A549 (cell line): ENCODE data around the gene DGAT2. TPM values are rescaled to one million over a fixed set of nuclear protein-coding genes. Genes with fewer than 3 reads are reported as not detected.

Experiments used
- ATAC-seq, 2 experiments: fragments of 200-7000 bp in 1 of 2; fragments of >200 bp in 1 of 2; cut with Nextera tagmentation in 1 of 2; cut with Tn5 transposase in 1 of 2; 3 replicates each; pipeline versions ENCODE4 v1.8.0 to v1.9.1; 2018 to 2020; ENCODE audit warnings: mild to moderate bottlenecking in 1 of 2, moderate library complexity in 1 of 2
- CTCF ChIA-PET: fragments of 300-600 bp; sonication (Branson Sonifier 250); formaldehyde crosslinking; extraction: SDS; loops from one replicate; lab custom pipeline; 2021; ENCODE audit warnings: antibody characterized with exemption, inconsistent platforms; lab: Yijun Ruan, JAX
- POLR2A ChIA-PET: fragments of 350-600 bp; formaldehyde crosslinking; extraction: SDS; loops from one replicate; lab custom pipeline; 2021; ENCODE audit warnings: antibody characterized with exemption, inconsistent platforms; lab: Yijun Ruan, JAX
- DNase-seq, 2 experiments: peaks; one replicate each; pipeline versions ENCODE4 v3.0.0 to v3.0.0-alpha.2; 2011 to 2016; ENCODE audit warnings: low read depth in 1 of 2, low spot score in 1 of 2
- FAIRE-seq: peaks from 2 replicates; lab custom pipeline; 2011; peaks lifted over from hg19 to GRCh38; lab: Jason Lieb, UNC
- H3K27ac ChIP-seq, 2 experiments: fragments of >200 bp; sonication (Bioruptor Twin); formaldehyde crosslinking; 3 replicates each; pipeline ENCODE4 v1.5.1; 2016 to 2017
- H3K4me1 ChIP-seq: fragments of >200 bp; sonication (Bioruptor Twin); formaldehyde crosslinking; 3 replicates; pipeline ENCODE4 v1.6.1; 2016
- H3K4me2 ChIP-seq: fragments of >200 bp; sonication (Bioruptor Twin); formaldehyde crosslinking; 3 replicates; pipeline ENCODE4 v1.6.1; 2016
- H3K4me3 ChIP-seq: fragments of >200 bp; sonication (Bioruptor Twin); formaldehyde crosslinking; 3 replicates; pipeline ENCODE4 v1.5.1; 2016
- H3K9me3 ChIP-seq: fragments of >200 bp; sonication (Bioruptor Twin); formaldehyde crosslinking; 3 replicates; pipeline ENCODE4 v1.6.1; 2016
- CBX2 ChIP-seq: fragments of 200-600 bp; sonication (generic); IDR thresholded peaks from 2 replicates; pipeline ENCODE4 v1.6.1; 2016; ENCODE audit warnings: low read depth, mild to moderate bottlenecking, borderline replicate concordance
- CEBPB ChIP-seq, 2 experiments: fragments of >200 bp in 1 of 2; sonication (Bioruptor Twin) in 1 of 2; formaldehyde crosslinking in 1 of 2; IDR thresholded peaks; 2 replicates each; pipeline ENCODE4 v1.6.1; 2012 to 2016
- CHD2 ChIP-seq: fragments of 150-350 bp; IDR thresholded peaks from 2 replicates; pipeline ENCODE4 v1.6.1; 2014; ENCODE audit warnings: low read length; ENCODE audit not compliant: partially characterized antibody
- EHF ChIP-seq: fragments of 250-450 bp; sonication (Bioruptor Pico); IDR thresholded peaks from 2 replicates; pipeline ENCODE4 v1.5.0; 2020; ENCODE audit warnings: mild to moderate bottlenecking
- ESRRA ChIP-seq: fragments of 150-350 bp; IDR thresholded peaks from 2 replicates; pipeline ENCODE4 v1.6.1; 2014; ENCODE audit warnings: mild to moderate bottlenecking, low read length, borderline replicate concordance
- FOSB ChIP-seq: fragments of 250-450 bp; sonication (Bioruptor Pico); IDR thresholded peaks from 2 replicates; pipeline ENCODE4 v1.5.0; 2020; ENCODE audit warnings: mild to moderate bottlenecking, moderate library complexity
- GATA3 ChIP-seq: IDR thresholded peaks from 2 replicates; pipeline ENCODE4 v1.6.1; 2012; ENCODE audit warnings: borderline replicate concordance
- HEYL ChIP-seq: fragments of 250-450 bp; sonication (Bioruptor Pico); IDR thresholded peaks from 2 replicates; pipeline ENCODE4 v1.8.0; 2021; ENCODE audit warnings: mild to moderate bottlenecking, moderate library complexity
- HOXA7 ChIP-seq: fragments of 250-450 bp; sonication (Bioruptor Pico); IDR thresholded peaks from 2 replicates; pipeline ENCODE4 v1.5.0; 2020; ENCODE audit warnings: mild to moderate bottlenecking, moderate library complexity
- HOXB5 ChIP-seq: fragments of 250-450 bp; sonication (Bioruptor Pico); IDR thresholded peaks from 2 replicates; pipeline ENCODE4 v1.5.0; 2020; ENCODE audit warnings: mild to moderate bottlenecking, moderate library complexity
- JUN ChIP-seq, 2 experiments: fragments of >200 bp; sonication (Bioruptor Twin); formaldehyde crosslinking; IDR thresholded peaks; 2 replicates in 1 of 2; 3 replicates in 1 of 2; pipeline ENCODE4 v1.6.1; 2016 to 2017
- JUNB ChIP-seq: fragments of >200 bp; sonication (Bioruptor Twin); formaldehyde crosslinking; IDR thresholded peaks from 2 replicates; pipeline ENCODE4 v1.6.1; 2016
- KDM1A ChIP-seq: fragments of 200-600 bp; sonication (generic); IDR thresholded peaks from 2 replicates; pipeline ENCODE4 v1.6.1; 2016; ENCODE audit warnings: low read depth, mild to moderate bottlenecking
- KDM5A ChIP-seq: fragments of 200-600 bp; sonication (generic); IDR thresholded peaks from 2 replicates; pipeline ENCODE4 v1.6.1; 2016; ENCODE audit warnings: antibody characterized with exemption, mild to moderate bottlenecking
- MAFK ChIP-seq: fragments of 450-650 bp; IDR thresholded peaks from 2 replicates; pipeline ENCODE4 v1.6.1; 2014; ENCODE audit not compliant: partially characterized antibody
- MYC ChIP-seq: IDR thresholded peaks from 2 replicates; pipeline ENCODE4 v1.6.1; 2012; ENCODE audit warnings: mild to moderate bottlenecking, inconsistent platforms, low read length, improper control_type of control experiment, borderline replicate concordance
- NFE2L2 ChIP-seq: fragments of 150-350 bp; conservative IDR thresholded peaks from 2 replicates; pipeline ENCODE4 v1.6.1; 2014; ENCODE audit warnings: low read length
- NPAS2 ChIP-seq: fragments of 250-450 bp; sonication (Bioruptor Pico); IDR thresholded peaks from 2 replicates; pipeline ENCODE4 v1.8.0; 2022; ENCODE audit warnings: mild to moderate bottlenecking, moderate library complexity, borderline replicate concordance
- POLR2A ChIP-seq: IDR thresholded peaks from 2 replicates; pipeline ENCODE4 v1.6.1; 2012; ENCODE audit warnings: mild to moderate bottlenecking, low read length
- RAD21 ChIP-seq, 2 experiments: fragments of >200 bp in 1 of 2; sonication (Bioruptor Twin) in 1 of 2; formaldehyde crosslinking in 1 of 2; IDR thresholded peaks in 1 of 2; conservative IDR thresholded peaks in 1 of 2; 2 replicates in 1 of 2; 3 replicates in 1 of 2; pipeline ENCODE4 v1.6.1; 2012 to 2018; ENCODE audit warnings: inconsistent platforms in 1 of 2
- RCOR1 ChIP-seq: fragments of 150-350 bp; IDR thresholded peaks from 2 replicates; pipeline ENCODE4 v1.6.1; 2014; ENCODE audit warnings: antibody characterized with exemption, low read length, low read depth
- RNF2 ChIP-seq: fragments of 200-600 bp; sonication (generic); IDR thresholded peaks from 2 replicates; pipeline ENCODE4 v1.6.1; 2016; ENCODE audit warnings: low read depth, mild to moderate bottlenecking, antibody characterized with exemption, moderate library complexity, borderline replicate concordance
- TFCP2L1 ChIP-seq: fragments of 250-450 bp; sonication (Bioruptor Pico); IDR thresholded peaks from 2 replicates; pipeline ENCODE4 v1.5.0; 2021; ENCODE audit warnings: mild to moderate bottlenecking
- ZC3H11A ChIP-seq: fragments of 450-650 bp; IDR thresholded peaks from 2 replicates; pipeline ENCODE4 v1.6.1; 2014; ENCODE audit warnings: antibody characterized with exemption, mild to moderate bottlenecking
- ZNF302 ChIP-seq: fragments of 250-450 bp; sonication (Bioruptor Pico); IDR thresholded peaks from 2 replicates; pipeline ENCODE4 v1.9.0; 2021; ENCODE audit warnings: inconsistent platforms, mild to moderate bottlenecking, moderate library complexity
- ZSCAN20 ChIP-seq: fragments of 250-450 bp; sonication (Bioruptor Pico); IDR thresholded peaks from 2 replicates; pipeline ENCODE4 v1.8.0; 2022; ENCODE audit warnings: mild to moderate bottlenecking, moderate library complexity
- WGBS: methylation state at CpG from one replicate; pipeline ENCODE4 v1.1.6; 2017; ENCODE audit errors: missing lambda C conversion rate; 5-methylcytosine and 5-hydroxymethylcytosine counted together
- polyA plus RNA-seq, 4 experiments: library from polyadenylated mRNA; depleted of rRNA in 3 of 4; stranded (reverse); fragments of >200 nt; fragmentation: RNase III in 1 of 4; extraction: RNeasy Plus Mini Kit Qiagen cat#74134 plus additional on column Dnase treatment in 1 of 4; gene quantifications; 2 replicates in 3 of 4; 3 replicates in 1 of 4; pipeline ENCODE4 v1.2.3, GENCODE V29; 2011 to 2017
- TF ChIP-seq, protein P1 (sequence below): IDR thresholded peaks from 2 replicates; pipeline ENCODE4 v1.6.1; 2012
- TF ChIP-seq, protein P2 (sequence below): fragments of >200 bp; sonication (Bioruptor Twin); formaldehyde crosslinking; IDR thresholded peaks from 2 replicates; pipeline ENCODE4 v1.6.1; 2016
- TF ChIP-seq, protein P3 (sequence below): fragments of >200 bp; sonication (Bioruptor Twin); formaldehyde crosslinking; IDR thresholded peaks from 3 replicates; pipeline ENCODE4 v1.6.1; 2016
- TF ChIP-seq, protein P4 (sequence below): fragments of 250-450 bp; sonication (Bioruptor Pico); IDR thresholded peaks from 2 replicates; pipeline ENCODE4 v1.5.0; 2020; ENCODE audit warnings: low read depth, mild to moderate bottlenecking, moderate library complexity

DGAT2 gene
- polyA plus RNA-seq, 2 of the 4 experiments (the other 2 are of a cell fraction), result 1.6 to 1.9 TPM

DNA sequence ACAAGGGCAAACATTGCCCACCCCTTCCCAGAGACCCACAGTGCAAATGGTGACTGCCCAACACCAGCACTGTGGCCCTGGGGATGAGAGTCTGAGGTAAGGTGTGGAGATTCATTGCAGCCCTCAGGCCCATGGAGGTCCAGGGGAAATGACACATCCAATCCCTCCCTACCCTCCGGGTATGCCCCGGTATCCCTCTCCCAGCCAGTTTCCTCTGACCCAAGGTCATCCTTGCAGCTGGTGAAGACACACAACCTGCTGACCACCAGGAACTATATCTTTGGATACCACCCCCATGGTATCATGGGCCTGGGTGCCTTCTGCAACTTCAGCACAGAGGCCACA is 27.5 kb downstream of the DGAT2 start:
- Histone ChIP-seq H3K4me1 (peaks cover 6% of the 10 kb centered on the region), H3K4me3 (no peak overlapping the region), H3K4me2 (no peak overlapping the region), H3K27ac (no peak overlapping the region), H3K9me3 (no peaks in the 10 kb centered on the region)
- DNase-seq, result no peak
- no peak for TF ChIP-seq CEBPB (IDR thresholded peaks at IDR 0.05)
- no peak for TF ChIP-seq ZC3H11A
- TF ChIP-seq NFE2L2, result no peak
- TF ChIP-seq CBX2, result no peak
- no peak for TF ChIP-seq GATA3
- TF ChIP-seq EHF (CRISPR knock-in tag), result no peak
- no peak for TF ChIP-seq KDM1A
- no peak for TF ChIP-seq RAD21 (conservative IDR thresholded peaks at IDR 0.05 in 1 of 2, IDR thresholded peaks at IDR 0.05 in 1 of 2)
- TF ChIP-seq, protein P1, sequence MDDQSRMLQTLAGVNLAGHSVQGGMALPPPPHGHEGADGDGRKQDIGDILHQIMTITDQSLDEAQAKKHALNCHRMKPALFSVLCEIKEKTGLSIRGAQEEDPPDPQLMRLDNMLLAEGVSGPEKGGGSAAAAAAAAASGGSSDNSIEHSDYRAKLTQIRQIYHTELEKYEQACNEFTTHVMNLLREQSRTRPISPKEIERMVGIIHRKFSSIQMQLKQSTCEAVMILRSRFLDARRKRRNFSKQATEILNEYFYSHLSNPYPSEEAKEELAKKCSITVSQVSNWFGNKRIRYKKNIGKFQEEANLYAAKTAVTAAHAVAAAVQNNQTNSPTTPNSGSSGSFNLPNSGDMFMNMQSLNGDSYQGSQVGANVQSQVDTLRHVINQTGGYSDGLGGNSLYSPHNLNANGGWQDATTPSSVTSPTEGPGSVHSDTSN, result no peak
- TF ChIP-seq, protein P2, sequence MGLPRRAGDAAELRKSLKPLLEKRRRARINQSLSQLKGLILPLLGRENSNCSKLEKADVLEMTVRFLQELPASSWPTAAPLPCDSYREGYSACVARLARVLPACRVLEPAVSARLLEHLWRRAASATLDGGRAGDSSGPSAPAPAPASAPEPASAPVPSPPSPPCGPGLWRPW, result no peak
- TF ChIP-seq HOXB5 (CRISPR knock-in tag), result no peak
- no peak for TF ChIP-seq TFCP2L1
- no peak for TF ChIP-seq KDM5A
- TF ChIP-seq MAFK, result no peak
- TF ChIP-seq, protein P3, sequence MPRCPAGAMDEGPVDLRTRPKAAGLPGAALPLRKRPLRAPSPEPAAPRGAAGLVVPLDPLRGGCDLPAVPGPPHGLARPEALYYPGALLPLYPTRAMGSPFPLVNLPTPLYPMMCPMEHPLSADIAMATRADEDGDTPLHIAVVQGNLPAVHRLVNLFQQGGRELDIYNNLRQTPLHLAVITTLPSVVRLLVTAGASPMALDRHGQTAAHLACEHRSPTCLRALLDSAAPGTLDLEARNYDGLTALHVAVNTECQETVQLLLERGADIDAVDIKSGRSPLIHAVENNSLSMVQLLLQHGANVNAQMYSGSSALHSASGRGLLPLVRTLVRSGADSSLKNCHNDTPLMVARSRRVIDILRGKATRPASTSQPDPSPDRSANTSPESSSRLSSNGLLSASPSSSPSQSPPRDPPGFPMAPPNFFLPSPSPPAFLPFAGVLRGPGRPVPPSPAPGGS, result no peak
- no peak for TF ChIP-seq RNF2
- FAIRE-seq, result no peak
- POLR2A ChIA-PET, result no interaction called here
- 95% methylated on average over 2 of the region's 2 CpGs for WGBS
- CTCF ChIA-PET, result interaction anchor here (1.8 kb wide), 1 partner anchor 73 kb away, joined by 4 read pairs; no protein-coding TSS in a partner anchor
- ATAC-seq, result no peak

DNA sequence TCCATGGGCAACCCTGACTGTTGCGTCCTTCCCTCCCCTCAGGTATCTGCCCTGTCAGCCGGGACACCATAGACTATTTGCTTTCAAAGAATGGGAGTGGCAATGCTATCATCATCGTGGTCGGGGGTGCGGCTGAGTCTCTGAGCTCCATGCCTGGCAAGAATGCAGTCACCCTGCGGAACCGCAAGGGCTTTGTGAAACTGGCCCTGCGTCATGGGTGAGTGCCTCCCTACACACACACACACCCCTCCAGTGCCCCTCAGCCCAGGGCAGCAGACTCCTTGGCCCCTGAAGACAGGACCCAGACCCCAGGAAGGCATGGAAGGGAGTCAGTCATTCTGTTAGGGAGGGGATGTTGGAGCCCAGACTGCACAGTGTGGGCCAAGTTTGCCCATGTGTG is 28.5 kb downstream of the DGAT2 start:
- WGBS, result 90% methylated on average over 8 of the region's 8 CpGs
- TF ChIP-seq FOSB (CRISPR knock-in tag) (no peak), ZNF302 (CRISPR knock-in tag) (no peak), ESRRA (no peak), CEBPB (IDR thresholded peaks at IDR 0.05) (no peak), MAFK (no peak), HOXA7 (CRISPR knock-in tag) (no peak)
- TF ChIP-seq, protein P3, result no peak
- TF ChIP-seq, protein P2, result no peak
- TF ChIP-seq, all 56 proteins: peak for 0
- H3K4me3 ChIP-seq, result no peak overlapping the region
- no peak overlapping the region for H3K27ac ChIP-seq
- H3K9me3 ChIP-seq, result no peaks in the 10 kb centered on the region
- CTCF ChIA-PET, result interaction anchor here (1.0 to 2.2 kb wide), 3 partner anchors 12 to 355 kb away, joined by 3 to 6 read pairs (median 4); no protein-coding TSS in a partner anchor
- DNase-seq (no peak), ATAC-seq (no peak), FAIRE-seq (no peak)
- H3K4me1 ChIP-seq, result no peaks in the 10 kb centered on the region
- POLR2A ChIA-PET, result no interaction called here
- H3K4me2 ChIP-seq, result no peak overlapping the region

DNA sequence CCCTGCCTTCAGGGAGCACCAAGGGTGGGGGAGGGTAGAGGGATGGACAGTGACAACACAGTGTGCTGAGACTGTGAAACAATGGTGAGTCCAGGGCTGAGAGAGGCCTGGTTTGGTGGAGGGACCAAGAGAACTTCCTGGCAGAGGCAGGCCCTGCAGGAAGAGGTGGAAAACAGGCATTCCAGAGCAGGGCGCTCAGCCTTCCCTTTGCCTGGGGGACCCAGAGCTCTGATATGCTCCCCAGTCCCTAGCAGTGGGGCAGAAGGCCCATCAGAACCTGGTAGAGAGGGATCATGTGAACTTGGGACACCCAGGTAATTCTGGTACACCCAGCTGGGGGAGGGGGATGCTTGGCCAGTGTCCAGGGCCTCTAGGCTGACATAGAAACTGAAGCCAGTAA is 29.2 kb downstream of the DGAT2 start:
- H3K4me2 ChIP-seq, result no peak overlapping the region
- no peaks in the 10 kb centered on the region for H3K4me1 ChIP-seq
- ATAC-seq (no peak), FAIRE-seq (no peak), DNase-seq (no peak)
- H3K4me3 ChIP-seq, result no peak overlapping the region
- no peaks in the 10 kb centered on the region for H3K9me3 ChIP-seq
- no CpG with 5 or more reads among the region's 1 CpG for WGBS
- H3K27ac ChIP-seq, result no peak overlapping the region
- CTCF ChIA-PET, result interaction anchor here (0.7 to 2.2 kb wide), 4 partner anchors 9 to 354 kb away, joined by 3 to 6 read pairs (median 3); no protein-coding TSS in a partner anchor
- POLR2A ChIA-PET, result no interaction called here
- TF ChIP-seq ZSCAN20 (CRISPR knock-in tag) (no peak), RCOR1 (no peak), JUN (IDR thresholded peaks at IDR 0.05) (no peak), ESRRA (no peak), CHD2 (no peak), POLR2A (no peak), TFCP2L1 (no peak), JUNB (no peak), NPAS2 (CRISPR knock-in tag) (no peak), FOSB (CRISPR knock-in tag) (no peak), HEYL (CRISPR knock-in tag) (no peak), MYC (no peak)
- TF ChIP-seq, protein P4, sequence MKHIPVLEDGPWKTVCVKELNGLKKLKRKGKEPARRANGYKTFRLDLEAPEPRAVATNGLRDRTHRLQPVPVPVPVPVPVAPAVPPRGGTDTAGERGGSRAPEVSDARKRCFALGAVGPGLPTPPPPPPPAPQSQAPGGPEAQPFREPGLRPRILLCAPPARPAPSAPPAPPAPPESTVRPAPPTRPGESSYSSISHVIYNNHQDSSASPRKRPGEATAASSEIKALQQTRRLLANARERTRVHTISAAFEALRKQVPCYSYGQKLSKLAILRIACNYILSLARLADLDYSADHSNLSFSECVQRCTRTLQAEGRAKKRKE (CRISPR knock-in tag), result no peak
- TF ChIP-seq, protein P2, result no peak
